CD14-positive monocyte (primary cell): Measurements from ENCODE around the gene TMEM54. TPM values are rescaled to one million over a fixed set of nuclear protein-coding genes. Genes with fewer than 3 reads are reported as not detected.
A peak's percentile ranks its signal among the peaks of the same experiment; 100 is the strongest.

Source experiments
- DNase-seq, 3 donors: peaks; one replicate each; pipeline ENCODE4 v3.0.0-alpha.2; 2011 to 2022
- H2AFZ ChIP-seq: 2 replicates; pipeline ENCODE4 v1.6.0; 2012; ENCODE audit warnings: mild to moderate bottlenecking, low read depth, low read length, inconsistent platforms; ENCODE audit not compliant: insufficient read depth, poor library complexity, severe bottlenecking
- H3K27ac ChIP-seq, 2 donors: 1 replicate in 1 of 2; 2 replicates in 1 of 2; pipeline ENCODE4 v1.5.1; 2012 to 2013; ENCODE audit warnings: low read length in 2 of 2, control low read depth in 1 of 2, inconsistent platforms in 1 of 2, low read depth in 1 of 2, mild to moderate bottlenecking in 1 of 2
- H3K27me3 ChIP-seq, 2 donors: one replicate each; pipeline versions ENCODE4 v1.6.0 to v1.6.1; 2011 to 2013; ENCODE audit warnings: low read length in 2 of 2; ENCODE audit not compliant: control insufficient read depth in 2 of 2, insufficient read depth in 2 of 2
- H3K36me3 ChIP-seq, 2 donors: replicated peaks in 1 of 2; 1 replicate in 1 of 2; 2 replicates in 1 of 2; pipeline versions ENCODE4 v1.5.1 to v1.6.1; 2012 to 2013; ENCODE audit warnings: low read length in 2 of 2, control low read depth in 1 of 2, inconsistent platforms in 1 of 2, mild to moderate bottlenecking in 1 of 2; ENCODE audit not compliant: insufficient read depth in 2 of 2, control insufficient read depth in 1 of 2
- H3K4me1 ChIP-seq, 2 donors: 1 replicate in 1 of 2; 2 replicates in 1 of 2; pipeline versions ENCODE4 v1.5.1 to v1.6.1; 2012 to 2013; ENCODE audit warnings: low read length in 2 of 2, control low read depth in 1 of 2, inconsistent platforms in 1 of 2, mild to moderate bottlenecking in 1 of 2, moderate library complexity in 1 of 2; ENCODE audit not compliant: insufficient read depth in 2 of 2, control insufficient read depth in 1 of 2
- H3K4me2 ChIP-seq: replicated peaks from 2 replicates; pipeline ENCODE3; 2012; ENCODE audit warnings: low read length, moderate library complexity, mild to moderate bottlenecking; ENCODE audit not compliant: poor library complexity, severe bottlenecking; ENCODE audit errors: extremely low read depth
- H3K4me3 ChIP-seq, 3 experiments: fragments of 200-600 bp in 1 of 3; sonication (generic) in 1 of 3; replicated peaks in 1 of 3; 1 replicate in 2 of 3; 2 replicates in 1 of 3; pipeline ENCODE4 v1.5.1; 2011 to 2013; ENCODE audit warnings: low read length in 3 of 3, mild to moderate bottlenecking in 3 of 3, control low read depth in 2 of 3, low read depth in 2 of 3, inconsistent platforms in 1 of 3, moderate library complexity in 1 of 3
- H3K79me2 ChIP-seq: 2 replicates; pipeline ENCODE4 v1.6.0; 2012; ENCODE audit warnings: mild to moderate bottlenecking, control low read depth, inconsistent platforms, low read length, moderate library complexity; ENCODE audit not compliant: insufficient read depth
- H3K9ac ChIP-seq: 2 replicates; pipeline ENCODE4 v1.6.0; 2017; ENCODE audit warnings: low read length, mild to moderate bottlenecking; ENCODE audit not compliant: insufficient read depth, poor library complexity, severe bottlenecking
- H3K9me3 ChIP-seq, 2 donors: replicated peaks in 1 of 2; 1 replicate in 1 of 2; 2 replicates in 1 of 2; pipeline versions ENCODE4 v1.5.1 to v1.6.1; 2012 to 2013; ENCODE audit warnings: low read length in 2 of 2, control low read depth in 1 of 2; ENCODE audit not compliant: control insufficient read depth in 1 of 2, insufficient read depth in 1 of 2
- H4K20me1 ChIP-seq: 2 replicates; pipeline ENCODE4 v1.6.0; 2012; ENCODE audit warnings: mild to moderate bottlenecking, low read length, control low read depth, moderate library complexity; ENCODE audit not compliant: insufficient read depth
- H3K27ac Mint-ChIP-seq, 7 donors: one replicate each; pipeline ENCODE4 v1.8.0; 2020; ENCODE audit warnings: mild to moderate bottlenecking in 7 of 7, mixed read lengths in 7 of 7, moderate library complexity in 6 of 7, inconsistent platforms in 2 of 7
- H3K27me3 Mint-ChIP-seq, 3 donors: one replicate each; pipeline ENCODE4 v1.8.0; 2021 to 2022; ENCODE audit warnings: low read depth in 3 of 3, mild to moderate bottlenecking in 3 of 3, mixed read lengths in 3 of 3, moderate library complexity in 3 of 3, inconsistent platforms in 1 of 3
- H3K36me3 Mint-ChIP-seq, 2 donors: one replicate each; pipeline ENCODE4 v1.8.0; 2020; ENCODE audit warnings: mixed read lengths in 2 of 2, inconsistent platforms in 1 of 2, mild to moderate bottlenecking in 1 of 2
- H3K4me1 Mint-ChIP-seq: one replicate; pipeline ENCODE4 v1.8.0; 2020; ENCODE audit warnings: mild to moderate bottlenecking, mixed read lengths
- H3K4me3 Mint-ChIP-seq, 2 donors: one replicate each; pipeline ENCODE4 v1.8.0; 2020; ENCODE audit warnings: mild to moderate bottlenecking in 2 of 2, mixed read lengths in 2 of 2, moderate library complexity in 1 of 2
- H3K9me3 Mint-ChIP-seq, 7 donors: one replicate each; pipeline ENCODE4 v1.8.0; 2020 to 2022; ENCODE audit warnings: mixed read lengths in 7 of 7, mild to moderate bottlenecking in 6 of 7, moderate library complexity in 6 of 7, inconsistent platforms in 2 of 7
- CTCF ChIP-seq: fragments of 200-600 bp; IDR thresholded peaks from one replicate; pipeline ENCODE4 v1.8.0; 2022; ENCODE audit warnings: antibody characterized with exemption, mild to moderate bottlenecking
- WGBS: methylation state at CpG from one replicate; pipeline ENCODE4 v1.1.5; 2013; ENCODE audit warnings: missing lambda C conversion rate; ENCODE audit not compliant: insufficient coverage; 5-methylcytosine and 5-hydroxymethylcytosine counted together
- intact Hi-C, 2 donors: fragments of 100-400 bp; cut with micrococcal nuclease; formaldehyde crosslinking; loops; one replicate each; pipeline versions ENCODE4 v1.15.0 to v1.15.1; 2023
- polyA plus RNA-seq, 3 donors: library from polyadenylated mRNA; depleted of rRNA in 1 of 3; unstranded in 2 of 3; stranded (reverse) in 1 of 3; fragments of 300-500 nt in 2 of 3; fragments of >200 nt in 1 of 3; fragmentation: Illumina TruSeq in 2 of 3; gene quantifications; 1 replicate in 2 of 3; 2 replicates in 1 of 3; pipeline ENCODE4 v1.2.3, GENCODE V29; 2012 to 2021

TMEM54 gene
- polyA plus RNA-seq, 3 donors = 0.08 TPM; not detected in 2

- no peaks in the 10 kb centered on the region for H3K79me2 ChIP-seq
- peaks cover 4 to 10% of the 10 kb centered on the region in 2 donors for H3K4me1 ChIP-seq
- intact Hi-C loops = no loop called here
- Mint-ChIP-seq H3K4me3 (no peak overlapping the region), H3K9me3 (peaks cover 4 to 20% (median 11%) of the 10 kb centered on the region in 7 donors), H3K27ac (no peak overlapping the region), H3K36me3 (peaks cover 0 to 7% of the 10 kb centered on the region in 2 donors), H3K27me3 (peaks cover 73 to 87% (median 81%) of the 10 kb centered on the region in 3 donors), H3K4me1 (peaks cover 14% of the 10 kb centered on the region)
- no peak overlapping the region for H3K9ac ChIP-seq
- peaks cover 27 to 82% of the 10 kb centered on the region in 2 donors for H3K27me3 ChIP-seq
- H4K20me1 ChIP-seq = no peaks in the 10 kb centered on the region
- no peak overlapping the region for H2AFZ ChIP-seq
- no peak overlapping the region for H3K4me2 ChIP-seq
- H3K4me3 ChIP-seq = no peak overlapping the region
- no peaks in the 10 kb centered on the region for H3K36me3 ChIP-seq
- TF ChIP-seq CTCF = no peak
- H3K9me3 ChIP-seq = peaks cover 4 to 13% of the 10 kb centered on the region in 2 donors
- no peak overlapping the region for H3K27ac ChIP-seq
- 80% methylated on average over 7 of the region's 7 CpGs for WGBS
- DNase-seq = no peak
These were observed 10.5 kb downstream of the TMEM54 start for GRCh38 chr1:32890516-32891240.

- Histone ChIP-seq H3K79me2 (no peaks in the 10 kb centered on the region), H3K4me2 (no peak overlapping the region), H4K20me1 (no peaks in the 10 kb centered on the region), H3K27ac (no peak overlapping the region), H3K4me3 (no peak overlapping the region), H2AFZ (no peak overlapping the region), H3K9me3 (peaks cover 4 to 13% of the 10 kb centered on the region in 2 donors), H3K4me1 (peaks cover 4 to 10% of the 10 kb centered on the region in 2 donors), H3K9ac (no peak overlapping the region), H3K27me3 (peaks cover 32 to 85% of the 10 kb centered on the region in 2 donors), H3K36me3 (no peaks in the 10 kb centered on the region)
- Mint-ChIP-seq H3K9me3 (peaks cover 4 to 23% (median 13%) of the 10 kb centered on the region in 7 donors), H3K36me3 (peaks cover 0 to 7% of the 10 kb centered on the region in 2 donors), H3K27ac (peak overlapping the region in 1 of 7 donors; percentile 55), H3K27me3 (peaks cover 79 to 87% (median 82%) of the 10 kb centered on the region in 3 donors), H3K4me1 (peaks cover 14% of the 10 kb centered on the region), H3K4me3 (peak overlapping the region in 1 of 2 donors; percentile 18)
- 100% methylated on average over 1 of the region's 3 CpGs for WGBS
- no peak for DNase-seq
- intact Hi-C loops = no loop called here
- no peak for TF ChIP-seq CTCF
These were observed 11.4 kb downstream of the TMEM54 start for GRCh38 chr1:32889731-32890278.
